Measurements from ENCODE around the gene OR2Z1.
"Not testable (repeated sequence)": the region's sequence is repeated elsewhere in the genome, so short reads cannot be mapped to it uniquely, and the experiment has no call there.

OR2Z1 gene

GRCh38 chr19:8702350-8702749 lies 19.1 kb upstream of the OR2Z1 start:
- DNase-seq (ENCODE audit: low read depth), result no peak

DNA sequence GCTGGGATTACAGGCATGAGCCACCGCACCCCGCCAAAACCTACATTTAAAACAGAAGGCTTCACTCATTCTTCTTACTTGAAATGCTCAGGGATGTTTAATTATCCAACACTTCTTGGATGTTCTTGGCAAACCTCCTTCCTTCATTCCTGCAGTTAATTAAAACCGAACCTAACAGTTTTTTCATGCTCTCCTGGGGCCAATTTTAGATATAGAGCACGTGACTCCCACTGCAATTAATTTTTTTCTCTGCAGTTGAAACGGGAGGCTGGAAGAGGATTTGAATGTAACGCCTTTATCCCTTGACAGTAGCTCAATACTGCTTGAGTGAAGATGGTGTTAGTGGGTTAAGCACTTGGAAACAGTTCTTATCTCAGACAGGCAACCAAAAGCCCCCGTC lies 18.2 kb upstream of the OR2Z1 start:
- no peak for DNase-seq (ENCODE audit: low read depth)

DNA sequence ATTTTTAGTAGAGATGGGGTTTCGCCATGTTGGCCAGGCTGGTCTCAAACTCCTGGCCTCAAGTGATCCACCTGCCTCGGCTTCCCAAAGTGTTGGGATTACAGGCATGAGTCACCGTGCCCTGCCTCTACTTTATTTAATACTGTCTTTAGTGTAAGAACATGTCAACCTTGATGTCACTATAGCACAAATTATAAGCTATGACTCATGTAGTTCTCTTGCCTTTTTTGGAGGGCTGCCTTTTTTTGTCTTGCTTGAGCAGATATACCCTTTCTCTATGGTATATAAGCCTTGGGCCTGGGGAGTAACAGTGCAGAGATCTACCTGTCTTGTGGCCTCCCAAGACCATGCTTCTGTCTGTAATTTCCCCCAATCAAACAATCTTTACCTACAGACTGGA lies 16.1 kb upstream of the OR2Z1 start:
- not testable (repeated sequence) for DNase-seq (ENCODE audit: low read depth)

DNA sequence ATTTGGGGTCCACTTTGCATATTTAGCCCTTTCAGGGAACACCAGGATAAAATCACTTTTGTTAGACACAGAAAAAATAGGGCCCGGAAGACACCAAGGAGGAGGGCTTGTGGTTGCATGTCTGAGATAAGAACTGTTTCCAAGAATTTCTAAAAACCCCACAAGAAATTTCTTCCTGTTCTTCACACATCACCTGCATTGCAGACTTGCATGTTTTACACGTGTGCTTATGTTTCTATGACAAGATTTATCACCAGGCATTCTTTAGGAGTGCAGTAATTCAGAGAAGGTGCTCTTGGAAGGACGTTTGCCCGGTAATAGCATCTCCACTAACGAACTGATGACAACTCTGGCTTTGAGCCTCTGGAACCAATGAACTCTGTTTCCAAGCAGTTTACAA lies 15.7 kb upstream of the OR2Z1 start:
- DNase-seq (ENCODE audit: low read depth), result no peak

GRCh38 chr19:8710337-8710736 lies 11.1 kb upstream of the OR2Z1 start:
- not testable (repeated sequence) for DNase-seq (ENCODE audit: low read depth)

- DNase-seq (ENCODE audit: low read depth), result no peak
These were observed 598 bp downstream of the OR2Z1 start for GRCh38 chr19:8722032-8722431.

DNA sequence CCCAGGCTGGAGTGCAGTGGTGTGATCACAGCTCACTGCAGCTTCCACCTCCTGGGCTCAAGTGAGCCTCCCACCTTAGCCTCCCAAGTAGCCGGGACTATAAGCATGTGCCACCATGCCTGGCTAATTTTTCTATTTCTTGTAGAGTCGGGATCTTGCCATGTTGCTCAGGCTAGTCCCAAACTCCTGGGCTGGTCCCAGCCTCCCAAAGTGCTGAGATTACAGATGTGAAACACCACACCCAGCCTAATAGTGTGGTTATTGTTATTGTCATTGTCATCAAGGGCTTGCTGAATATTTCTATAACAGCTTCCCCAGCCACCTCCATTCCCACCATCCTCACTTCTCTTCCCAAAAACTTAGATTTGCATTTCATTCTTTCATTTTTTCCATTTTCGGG lies 2.8 kb downstream of the OR2Z1 start:
- DNase-seq (ENCODE audit: low read depth), result no peak

DNA sequence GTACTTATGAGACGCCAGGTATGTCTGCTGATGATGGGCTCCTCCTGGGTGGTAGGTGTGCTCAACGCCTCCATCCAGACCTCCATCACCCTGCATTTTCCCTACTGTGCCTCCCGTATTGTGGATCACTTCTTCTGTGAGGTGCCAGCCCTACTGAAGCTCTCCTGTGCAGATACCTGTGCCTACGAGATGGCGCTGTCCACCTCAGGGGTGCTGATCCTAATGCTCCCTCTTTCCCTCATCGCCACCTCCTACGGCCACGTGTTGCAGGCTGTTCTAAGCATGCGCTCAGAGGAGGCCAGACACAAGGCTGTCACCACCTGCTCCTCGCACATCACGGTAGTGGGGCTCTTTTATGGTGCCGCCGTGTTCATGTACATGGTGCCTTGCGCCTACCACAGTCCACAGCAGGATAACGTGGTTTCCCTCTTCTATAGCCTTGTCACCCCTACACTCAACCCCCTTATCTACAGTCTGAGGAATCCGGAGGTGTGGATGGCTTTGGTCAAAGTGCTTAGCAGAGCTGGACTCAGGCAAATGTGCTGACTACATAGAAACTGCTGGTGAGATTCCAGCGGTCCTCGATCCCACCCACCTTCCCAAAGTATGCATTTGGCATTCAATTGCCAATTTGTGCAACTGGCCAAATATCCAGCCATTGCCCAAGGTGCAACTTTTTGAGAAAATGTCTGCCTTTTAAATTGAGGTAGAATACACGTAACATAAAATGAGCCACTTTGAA lies 10.2 kb downstream of the OR2Z1 start:
- no peak for DNase-seq (ENCODE audit: low read depth)

- DNase-seq (ENCODE audit: low read depth), result no peak
These were observed 16.9 kb downstream of the OR2Z1 start for GRCh38 chr19:8738377-8738776.

DNA sequence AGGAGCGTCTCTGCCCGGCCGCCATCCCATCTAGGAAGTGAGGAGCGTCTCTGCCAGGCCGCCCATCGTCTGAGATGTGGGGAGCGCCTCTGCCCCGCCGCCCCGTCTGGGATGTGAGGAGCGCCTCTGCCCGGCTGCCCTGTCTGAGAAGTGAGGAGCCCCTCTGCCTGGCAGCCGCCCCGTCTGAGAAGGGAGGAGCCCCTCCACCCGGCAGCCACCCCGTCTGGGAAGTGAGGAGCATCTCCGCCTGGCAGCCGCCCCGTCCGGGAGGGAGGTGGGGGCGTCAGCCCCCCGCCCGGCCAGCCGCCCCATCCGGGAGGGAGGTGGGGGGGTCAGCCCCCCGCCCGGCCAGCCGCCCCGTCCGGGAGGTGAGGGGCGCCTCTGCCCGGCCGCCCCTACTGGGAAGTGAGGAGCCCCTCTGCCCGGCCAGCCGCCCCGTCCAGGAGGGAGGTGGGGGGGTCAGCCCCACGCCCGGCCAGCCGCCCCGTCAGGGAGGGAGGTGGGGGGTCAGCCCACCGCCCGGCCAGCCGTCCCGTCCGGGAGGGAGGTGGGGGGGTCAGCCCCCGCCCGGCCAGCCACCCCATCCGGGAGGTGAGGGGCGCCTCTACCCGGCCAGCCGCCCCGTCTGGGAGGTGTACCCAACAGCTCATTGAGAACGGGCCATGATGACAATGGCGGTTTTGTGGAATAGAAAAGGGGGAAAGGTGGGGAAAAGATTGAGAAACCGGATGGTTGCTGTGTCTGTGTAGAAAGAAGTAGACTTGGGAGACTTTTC lies 18.0 kb downstream of the OR2Z1 start:
- DNase-seq (ENCODE audit: low read depth), result not testable (repeated sequence)

DNA sequence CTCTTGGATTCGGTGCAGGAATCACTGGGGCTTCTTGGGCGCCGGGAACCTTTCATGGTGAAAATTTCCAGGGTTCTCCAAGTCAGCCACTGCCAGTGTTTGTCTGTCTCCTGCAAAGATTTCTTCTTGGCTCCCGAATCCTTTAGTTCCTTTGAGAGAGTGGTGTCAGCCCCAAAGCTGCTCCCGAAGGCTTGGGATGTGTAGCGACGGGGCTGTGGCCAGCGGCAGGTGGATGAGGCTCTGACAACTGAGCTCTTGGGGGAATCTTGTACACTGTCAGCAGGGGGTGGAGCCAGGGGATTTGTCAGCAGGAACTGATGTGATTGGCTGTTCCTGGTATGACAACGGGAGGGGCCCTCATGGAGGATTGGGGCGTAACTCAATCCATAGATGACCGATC lies 45.8 kb downstream of the OR2Z1 start:
- DNase-seq (ENCODE audit: low read depth), result not testable (repeated sequence)

- DNase-seq (ENCODE audit: low read depth), result not testable (repeated sequence)
These were observed 47.8 kb downstream of the OR2Z1 start for GRCh38 chr19:8769265-8769664.

DNA sequence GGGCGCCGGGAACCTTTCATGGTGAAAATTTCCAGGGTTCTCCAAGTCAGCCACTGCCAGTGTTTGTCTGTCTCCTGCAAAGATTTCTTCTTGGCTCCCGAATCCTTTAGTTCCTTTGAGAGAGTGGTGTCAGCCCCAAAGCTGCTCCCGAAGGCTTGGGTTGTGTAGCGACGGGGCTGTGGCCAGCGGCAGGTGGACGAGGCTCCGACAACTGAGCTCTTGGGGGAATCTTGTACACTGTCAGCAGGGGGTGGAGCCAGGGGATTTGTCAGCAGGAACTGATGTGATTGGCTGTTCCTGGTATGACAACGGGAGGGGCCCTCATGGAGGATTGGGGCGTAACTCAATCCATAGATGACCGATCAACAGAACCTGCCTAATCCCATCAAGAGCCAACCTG lies 52.2 kb downstream of the OR2Z1 start:
- DNase-seq (ENCODE audit: low read depth), result not testable (repeated sequence)
